ENCODE results near the gene WHAMM. TPM values are rescaled to one million over a fixed set of nuclear protein-coding genes. Genes with fewer than 3 reads are reported as not detected.

The WHAMM gene
- total and polyA plus RNA-seq, 2 of the 4 experiments (the other 2 are of a cell fraction): 1.4 to 4.1 TPM

GRCh38 chr15:82870727-82871320 is 61.4 kb downstream of the WHAMM start:
- ChIA-PET CTCF (no interaction called here), POLR2A (ENCODE audit: unreplicated experiment) (no interaction called here)
- Histone ChIP-seq H4K8ac (ENCODE audit: low read depth in 2 of 2, low read length in 2 of 2) (no peak overlapping the region), H3K14ac (replicated peaks; ENCODE audit: low read depth, low read length) (no peak overlapping the region), H2AK9ac (replicated peaks; ENCODE audit: low read depth, low read length, poor library complexity) (no peak overlapping the region), H3K4ac (ENCODE audit: low read depth, low read length) (no peak overlapping the region), H2BK5ac (ENCODE audit: low read depth, low read length, poor library complexity, severe bottlenecking) (no peak overlapping the region), H3K9me3 (ENCODE audit: control insufficient read depth, insufficient read depth, low read length) (no peaks in the 10 kb centered on the region), H3K4me2 (ENCODE audit: low read depth, low read length) (no peak overlapping the region), H3K18ac (ENCODE audit: low read depth, low read length) (no peak overlapping the region), H3K27me3 (ENCODE audit: control insufficient read depth, insufficient read depth, low read length) (no peaks in the 10 kb centered on the region), H2BK15ac (ENCODE audit: low read depth, low read length) (no peak overlapping the region), H2BK20ac (ENCODE audit: low read depth, low read length) (no peak overlapping the region), H4K20me1 (ENCODE audit: insufficient read depth, low read length) (no peaks in the 10 kb centered on the region), H2AFZ (replicated peaks; ENCODE audit: low read length, poor library complexity) (no peak overlapping the region), H2BK120ac (ENCODE audit: low read depth, low read length) (no peak overlapping the region), H4K5ac (ENCODE audit: low read depth, low read length) (no peak overlapping the region), H3K56ac (ENCODE audit: extremely low read depth, insufficient read depth, low read length) (no peak overlapping the region), H3K27ac (ENCODE audit: insufficient read depth, low read length) (no peak overlapping the region), H3K23ac (ENCODE audit: low read depth, low read length) (no peak overlapping the region), H3K79me1 (ENCODE audit: low read depth in 1 of 2, low read length in 2 of 2) (no peaks in the 10 kb centered on the region), H4K91ac (ENCODE audit: insufficient read depth, low read depth, low read length) (no peak overlapping the region), H3K36me3 (ENCODE audit: control insufficient read depth, insufficient read depth, low read length) (no peaks in the 10 kb centered on the region), H3K4me1 (ENCODE audit: control insufficient read depth, insufficient read depth, low read length) (0 out of 2 replicates have a peak, but pooled peaks cover under 1% of the 10 kb centered on the region), H2AK5ac (ENCODE audit: low read depth, low read length) (no peak overlapping the region), H3K9me1 (ENCODE audit: insufficient read depth, low read length) (peaks cover under 1% of the 10 kb centered on the region; the same call in 1 of the 2 replicates), H3K9ac (ENCODE audit: low read depth, low read length) (no peak overlapping the region), H3K4me3 (ENCODE audit: insufficient read depth, low read depth, low read length) (no peak overlapping the region)
- BruUV-seq (replicated peaks): no TSS peak
- ATAC-seq (ENCODE audit: low read depth) (no peak), DNase-seq (no peak)
- WGBS, 2 experiments (ENCODE audit: extremely low coverage in 2 of 2, insufficient read length in 1 of 2): 78% methylated on average over 4 of the region's 7 CpGs; no CpG with 5 or more reads in 1 of the 2 experiments
- intact Hi-C loops (cut with micrococcal nuclease) (no loop called here), dilution Hi-C loops (cut with HindIII; ENCODE audit: low sequenced_read_pairs, unreplicated experiment) (no loop called here), in situ Hi-C loops (cut with MboI; ENCODE audit: low sequenced_read_pairs) (no loop called here)
- TF ChIP-seq CEBPB (IDR thresholded peaks at IDR 0.05; ENCODE audit: low read depth, low read length) (no peak), SMC3 (IDR thresholded peaks at IDR 0.05; ENCODE audit: low read depth, low read length) (no peak), MAFK (IDR thresholded peaks at IDR 0.05; ENCODE audit: low read depth, low read length) (no peak), BHLHE40 (IDR thresholded peaks at IDR 0.05; ENCODE audit: low read depth, low read length) (no peak), CTCF (conservative IDR thresholded peaks at IDR 0.05; ENCODE audit: low read depth, low read length) (no peak), RFX5 (IDR thresholded peaks at IDR 0.05; ENCODE audit: low read depth, low read length) (no peak), ELK1 (IDR thresholded peaks at IDR 0.05; ENCODE audit: borderline replicate concordance, low read depth, low read length) (no peak), MAZ (IDR thresholded peaks at IDR 0.05; ENCODE audit: borderline replicate concordance, low read depth, low read length) (no peak), RCOR1 (IDR thresholded peaks at IDR 0.05; ENCODE audit: insufficient replicate concordance, low read length) (no peak)
